ENCODE measurements around the gene SH3RF2. TPM values are rescaled to one million over a fixed set of nuclear protein-coding genes. Genes with fewer than 3 reads are reported as not detected.

SH3RF2 gene
- total RNA-seq, 1 donor from 2014 or later, result 50.6 TPM

- H3K36me3 ChIP-seq, result peaks cover 13 to 28% of the 10 kb centered on the region in 2 donors
- TF ChIP-seq, protein P1, sequence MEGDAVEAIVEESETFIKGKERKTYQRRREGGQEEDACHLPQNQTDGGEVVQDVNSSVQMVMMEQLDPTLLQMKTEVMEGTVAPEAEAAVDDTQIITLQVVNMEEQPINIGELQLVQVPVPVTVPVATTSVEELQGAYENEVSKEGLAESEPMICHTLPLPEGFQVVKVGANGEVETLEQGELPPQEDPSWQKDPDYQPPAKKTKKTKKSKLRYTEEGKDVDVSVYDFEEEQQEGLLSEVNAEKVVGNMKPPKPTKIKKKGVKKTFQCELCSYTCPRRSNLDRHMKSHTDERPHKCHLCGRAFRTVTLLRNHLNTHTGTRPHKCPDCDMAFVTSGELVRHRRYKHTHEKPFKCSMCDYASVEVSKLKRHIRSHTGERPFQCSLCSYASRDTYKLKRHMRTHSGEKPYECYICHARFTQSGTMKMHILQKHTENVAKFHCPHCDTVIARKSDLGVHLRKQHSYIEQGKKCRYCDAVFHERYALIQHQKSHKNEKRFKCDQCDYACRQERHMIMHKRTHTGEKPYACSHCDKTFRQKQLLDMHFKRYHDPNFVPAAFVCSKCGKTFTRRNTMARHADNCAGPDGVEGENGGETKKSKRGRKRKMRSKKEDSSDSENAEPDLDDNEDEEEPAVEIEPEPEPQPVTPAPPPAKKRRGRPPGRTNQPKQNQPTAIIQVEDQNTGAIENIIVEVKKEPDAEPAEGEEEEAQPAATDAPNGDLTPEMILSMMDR (IDR thresholded peaks at IDR 0.05), result no peak
- no peaks in the 10 kb centered on the region for H3K27me3 ChIP-seq
- H3K27ac ChIP-seq, result no peak overlapping the region
- DNase-seq (ENCODE audit: low spot score in 2 of 2), result no peak
- no peaks in the 10 kb centered on the region for H3K4me1 ChIP-seq
- intact Hi-C loops (cut with DNase I), result no loop called here
- H3K9me3 ChIP-seq, result no peaks in the 10 kb centered on the region
- H3K4me3 ChIP-seq, result no peak overlapping the region
These were observed 173.0 kb downstream of the SH3RF2 start for GRCh38 chr5:146109379-146109778.

DNA sequence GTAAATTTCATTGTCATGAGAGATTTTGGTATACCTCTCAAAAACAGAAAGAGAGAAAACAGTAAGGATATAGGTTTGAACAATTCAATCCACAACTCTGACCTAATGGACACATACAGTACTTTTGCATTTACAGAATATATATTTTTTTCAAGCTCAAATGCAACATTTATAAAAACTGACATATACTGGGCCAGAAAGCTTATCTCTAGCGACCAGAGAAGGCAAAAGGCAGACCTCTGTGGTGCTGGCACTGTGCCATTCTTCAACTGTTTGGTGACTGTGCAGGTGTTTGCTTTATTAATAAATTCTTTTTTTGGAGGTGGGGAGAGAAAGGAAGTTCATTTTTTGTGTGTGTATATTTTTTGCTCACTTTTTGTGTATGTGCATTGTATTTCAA lies 175.0 kb downstream of the SH3RF2 start:
- H3K27me3 ChIP-seq, result no peaks in the 10 kb centered on the region
- no peaks in the 10 kb centered on the region for H3K4me1 ChIP-seq
- TF ChIP-seq, protein P1 (IDR thresholded peaks at IDR 0.05), result no peak
- no peak overlapping the region for H3K4me3 ChIP-seq
- DNase-seq (ENCODE audit: low spot score in 2 of 2), result no peak
- no peaks in the 10 kb centered on the region for H3K9me3 ChIP-seq
- peaks cover 13 to 33% of the 10 kb centered on the region in 2 donors for H3K36me3 ChIP-seq
- H3K27ac ChIP-seq, result no peak overlapping the region
- intact Hi-C loops (cut with DNase I), result no loop called here

DNA sequence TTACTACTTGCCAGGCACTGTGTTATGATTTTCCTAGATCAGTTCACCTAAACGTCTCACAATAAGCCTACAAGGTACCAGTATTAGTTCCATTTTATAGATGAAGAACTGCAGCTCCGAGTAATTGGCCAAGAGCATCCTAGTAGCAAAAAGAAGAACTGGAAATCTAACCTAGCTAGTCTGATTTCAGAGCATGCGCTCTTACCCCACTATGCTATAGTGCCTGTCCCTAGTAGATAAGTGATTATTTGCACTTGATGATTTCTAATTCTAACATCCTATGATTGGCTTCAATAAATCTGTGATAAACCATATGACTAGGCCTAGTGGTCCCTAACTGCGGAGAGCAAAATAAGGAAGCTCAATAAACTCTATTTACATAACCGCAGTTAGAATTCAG lies 176.1 kb downstream of the SH3RF2 start:
- no peak overlapping the region for H3K4me3 ChIP-seq
- TF ChIP-seq, protein P1 (IDR thresholded peaks at IDR 0.05), result no peak
- H3K4me1 ChIP-seq, result no peaks in the 10 kb centered on the region
- H3K9me3 ChIP-seq, result no peaks in the 10 kb centered on the region
- peaks cover 17 to 40% of the 10 kb centered on the region in 2 donors for H3K36me3 ChIP-seq
- no peak overlapping the region for H3K27ac ChIP-seq
- no peaks in the 10 kb centered on the region for H3K27me3 ChIP-seq
- DNase-seq (ENCODE audit: low spot score in 2 of 2), result no peak
- intact Hi-C loops (cut with DNase I), result no loop called here

Other genes starting within 250 kb of the SH3RF2 start
- gene PRELID2, start 101.2 kb upstream of the SH3RF2 start, total RNA-seq, result 23.5 TPM
- not detected for gene GRXCR2, start 63.6 kb upstream of the SH3RF2 start, total RNA-seq
- gene PLAC8L1, start 169.0 kb downstream of the SH3RF2 start, total RNA-seq, result not detected
- gene LARS1, start 246.1 kb downstream of the SH3RF2 start, total RNA-seq, result 134 TPM